Stimulated activated CD4-positive, alpha-beta T cell treated with anti-CD3 and anti-CD28 coated beads, TNF-alpha, amount 100 ng/mL, for 48 hours (primary cell): ENCODE measurements around the gene AKT3.
"Not testable (repeated sequence)": the region's sequence is repeated elsewhere in the genome, so short reads cannot be mapped to it uniquely, and the experiment has no call there.

Experiments
- DNase-seq, 3 donors: peaks; one replicate each; pipeline ENCODE4 v3.0.0-alpha.2; 2020; ENCODE audit warnings: low read depth in 3 of 3

Gene AKT3

GRCh38 chr1:243842161-243842560 lies 7.9 kb downstream of the AKT3 start:
- no peak for DNase-seq

GRCh38 chr1:243841507-243841906 lies 8.5 kb downstream of the AKT3 start:
- DNase-seq = no peak

GRCh38 chr1:243837907-243838535 lies 12.0 kb downstream of the AKT3 start:
- DNase-seq = no peak

GRCh38 chr1:243834130-243834529 lies 15.9 kb downstream of the AKT3 start:
- DNase-seq = no peak

- no peak for DNase-seq
These were observed 18.6 kb downstream of the AKT3 start for GRCh38 chr1:243831463-243831862.

GRCh38 chr1:243827206-243827605 lies 22.8 kb downstream of the AKT3 start:
- DNase-seq = no peak

GRCh38 chr1:243824907-243825306 lies 25.1 kb downstream of the AKT3 start:
- not testable (repeated sequence) for DNase-seq

GRCh38 chr1:243821177-243821680 lies 28.8 kb downstream of the AKT3 start:
- DNase-seq = no peak

- DNase-seq = no peak
These were observed 30.6 kb downstream of the AKT3 start for GRCh38 chr1:243819438-243819839.

- DNase-seq = no peak
These were observed 31.1 kb downstream of the AKT3 start for GRCh38 chr1:243818978-243819377.

- DNase-seq = no peak
These were observed 35.3 kb downstream of the AKT3 start for GRCh38 chr1:243814718-243815117.

- not testable (repeated sequence) for DNase-seq
These were observed 42.7 kb downstream of the AKT3 start for GRCh38 chr1:243807346-243807745.

- DNase-seq = no peak
These were observed 43.7 kb downstream of the AKT3 start for GRCh38 chr1:243806310-243806709.

- DNase-seq = no peak
These were observed 47.3 kb downstream of the AKT3 start for GRCh38 chr1:243802736-243803135.

- no peak for DNase-seq
These were observed 48.7 kb downstream of the AKT3 start for GRCh38 chr1:243801378-243801777.

GRCh38 chr1:243799908-243800307 lies 50.1 kb downstream of the AKT3 start:
- no peak for DNase-seq

- DNase-seq = no peak
These were observed 51.3 kb downstream of the AKT3 start for GRCh38 chr1:243798726-243799125.

GRCh38 chr1:243796016-243796415 lies 54.0 kb downstream of the AKT3 start:
- no peak for DNase-seq

- no peak for DNase-seq
These were observed 56.7 kb downstream of the AKT3 start for GRCh38 chr1:243793298-243793697.

GRCh38 chr1:243792891-243793290 lies 57.2 kb downstream of the AKT3 start:
- no peak for DNase-seq

GRCh38 chr1:243792401-243792800 lies 57.6 kb downstream of the AKT3 start:
- no peak for DNase-seq

GRCh38 chr1:243791586-243792267 lies 58.3 kb downstream of the AKT3 start:
- DNase-seq = no peak

- no peak for DNase-seq
These were observed 59.6 kb downstream of the AKT3 start for GRCh38 chr1:243790404-243790803.
